Measurements from ENCODE around the gene PCK2. TPM values are rescaled to one million over a fixed set of nuclear protein-coding genes. Genes with fewer than 3 reads are reported as not detected.

The PCK2 gene
- total RNA-seq, 1 experiment from 2014 or later = 48.9 TPM

- Histone ChIP-seq H3K14ac (ENCODE audit: insufficient read depth, low read length) (no peak within 1 kb of the TSS), H3K27me3 (ENCODE audit: insufficient read depth, low read length) (no peaks in the 10 kb centered on the region), H3K18ac (ENCODE audit: insufficient read length, low read depth, low read length) (no peak within 1 kb of the TSS), H4K8ac (replicated peaks; ENCODE audit: insufficient read length, low read depth, low read length) (no peak within 1 kb of the TSS), H2BK120ac (ENCODE audit: low read depth, low read length, poor library complexity, severe bottlenecking) (no peak within 1 kb of the TSS), H2BK15ac (ENCODE audit: low read depth, low read length) (no peak within 1 kb of the TSS), H3K23ac (ENCODE audit: insufficient read length, low read depth, low read length) (no peak within 1 kb of the TSS), H3K4ac (ENCODE audit: low read depth, low read length) (no peak within 1 kb of the TSS), H4K91ac (ENCODE audit: insufficient read length, low read depth, low read length) (no peak within 1 kb of the TSS), H3K9ac (ENCODE audit: extremely low read depth, insufficient read length, low read length) (no peak within 1 kb of the TSS), H2BK20ac (ENCODE audit: low read depth, low read length, poor library complexity, severe bottlenecking) (no peak within 1 kb of the TSS), H3K79me1 (ENCODE audit: insufficient read depth, low read depth, low read length, poor library complexity, severe bottlenecking) (no peaks in the 10 kb centered on the region), H3K9me3 (ENCODE audit: control insufficient read depth, low read depth, low read length) (no peaks in the 10 kb centered on the region), H4K20me1 (ENCODE audit: control insufficient read depth, insufficient read depth, insufficient read length) (no peaks in the 10 kb centered on the region), H2AK5ac (ENCODE audit: insufficient read length, low read length) (no peak within 1 kb of the TSS), H3K27ac (ENCODE audit: insufficient read length, low read depth, low read length) (no peak within 1 kb of the TSS), H3K4me2 (ENCODE audit: insufficient read depth, insufficient read length, low read length) (no peak within 1 kb of the TSS), H3K79me2 (ENCODE audit: insufficient read depth, low read length) (no peaks in the 10 kb centered on the region), H4K5ac (ENCODE audit: insufficient read length, low read depth, low read length) (no peak within 1 kb of the TSS), H2BK12ac (ENCODE audit: insufficient read length, low read depth, low read length) (no peak within 1 kb of the TSS), H2BK5ac (ENCODE audit: insufficient read length, low read length) (no peak within 1 kb of the TSS), H3T11ph (ENCODE audit: low read length) (no peak within 1 kb of the TSS), H3K23me2 (ENCODE audit: insufficient read length, low read depth, low read length, poor library complexity, severe bottlenecking) (peaks cover 1% of the 10 kb centered on the region), H2AFZ (ENCODE audit: low read length) (no peak within 1 kb of the TSS), H3K56ac (ENCODE audit: insufficient read length, low read depth, low read length) (no peak within 1 kb of the TSS), H3K4me1 (ENCODE audit: insufficient read depth, low read length) (no peaks in the 10 kb centered on the region)
- H3K27ac Mint-ChIP-seq = peak within 1 kb of the TSS in 2 of 3 experiments; percentile 31 to 48; a peak in 2 of 7 replicates
- H3K9me3 Mint-ChIP-seq = 0 out of 5 replicates have a peak, but pooled peaks cover 0 to 2% of the 10 kb centered on the region in 2 experiments
- no peaks in the 10 kb centered on the region for H3K27me3 Mint-ChIP-seq (ENCODE audit: low read depth)
- peaks cover 4 to 5% of the 10 kb centered on the region in 2 experiments; a peak in 3 of 4 replicates for H3K4me1 Mint-ChIP-seq
- DNase-seq = no peak
- no peaks in the 10 kb centered on the region; a peak in 1 of 7 replicates for H3K36me3 Mint-ChIP-seq (ENCODE audit: insufficient read depth in 1 of 3, low read depth in 3 of 3)
- no CpG with 5 or more reads among the region's 5 CpGs for WGBS (ENCODE audit: extremely low coverage, insufficient read length, low lambda C conversion rate)
- no peak within 1 kb of the TSS for H3K4me3 Mint-ChIP-seq
- TF ChIP-seq CTCF (conservative IDR thresholded peaks at IDR 0.05) = no peak
These were observed 36.2 kb downstream of the PCK2 start, which contains the start of gene FITM1 for GRCh38 chr14:24130380-24130716. TSS of gene FITM1 (plus strand) at chr14:24130659. CDS start at chr14:24131564, 905 bp downstream.

All from H9 (cell line).